GM19351 (cell line): ENCODE results near the gene NDUFA13.

Experiments
- ATAC-seq: cut with Tn5 transposase; IDR thresholded peaks from one replicate; pipeline ENCODE4 v1.9.1; 2021; ENCODE audit warnings: mild to moderate bottlenecking, moderate library complexity; ENCODE audit not compliant: unreplicated experiment

NDUFA13 gene

DNA sequence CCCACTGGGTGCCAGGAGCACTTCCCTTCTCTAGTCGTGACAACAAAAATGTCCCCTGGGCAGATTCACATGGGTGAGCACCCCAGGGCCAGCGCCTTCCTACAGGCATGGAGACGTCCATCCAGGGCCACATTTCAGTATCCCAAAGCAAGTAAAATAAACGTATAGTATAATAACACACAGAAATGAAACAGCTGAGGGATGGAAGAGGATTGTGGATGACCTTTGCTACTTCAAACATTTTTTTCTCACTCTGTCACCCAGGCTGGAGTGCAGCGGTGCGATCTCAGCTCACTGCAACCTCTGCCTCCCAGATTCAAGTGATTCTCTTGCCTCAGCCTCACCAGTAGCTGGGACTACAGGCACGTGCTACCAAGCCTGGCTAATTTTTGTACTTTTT, 50.3 kb downstream of the NDUFA13 start:
- no peak for ATAC-seq

DNA sequence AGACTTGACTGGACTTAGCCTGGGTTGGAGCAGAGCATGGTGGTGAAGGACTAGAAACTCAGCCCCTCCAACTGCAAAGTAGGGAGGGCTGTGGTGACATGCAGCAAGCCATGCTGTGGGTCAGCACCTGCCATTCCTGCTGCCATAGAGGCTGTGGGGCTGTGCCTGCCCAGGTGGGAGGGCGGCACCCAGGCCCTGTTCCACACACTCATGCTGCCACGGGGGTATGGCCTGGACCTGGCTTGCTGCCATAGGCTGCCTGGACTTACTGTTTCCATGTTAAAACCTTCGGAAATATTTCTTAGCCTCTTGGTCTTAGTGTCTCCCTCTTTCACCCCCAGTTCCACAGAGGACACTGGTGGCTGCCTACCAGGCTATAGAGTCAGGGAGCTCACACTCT, 51.4 kb downstream of the NDUFA13 start:
- ATAC-seq = no peak

DNA sequence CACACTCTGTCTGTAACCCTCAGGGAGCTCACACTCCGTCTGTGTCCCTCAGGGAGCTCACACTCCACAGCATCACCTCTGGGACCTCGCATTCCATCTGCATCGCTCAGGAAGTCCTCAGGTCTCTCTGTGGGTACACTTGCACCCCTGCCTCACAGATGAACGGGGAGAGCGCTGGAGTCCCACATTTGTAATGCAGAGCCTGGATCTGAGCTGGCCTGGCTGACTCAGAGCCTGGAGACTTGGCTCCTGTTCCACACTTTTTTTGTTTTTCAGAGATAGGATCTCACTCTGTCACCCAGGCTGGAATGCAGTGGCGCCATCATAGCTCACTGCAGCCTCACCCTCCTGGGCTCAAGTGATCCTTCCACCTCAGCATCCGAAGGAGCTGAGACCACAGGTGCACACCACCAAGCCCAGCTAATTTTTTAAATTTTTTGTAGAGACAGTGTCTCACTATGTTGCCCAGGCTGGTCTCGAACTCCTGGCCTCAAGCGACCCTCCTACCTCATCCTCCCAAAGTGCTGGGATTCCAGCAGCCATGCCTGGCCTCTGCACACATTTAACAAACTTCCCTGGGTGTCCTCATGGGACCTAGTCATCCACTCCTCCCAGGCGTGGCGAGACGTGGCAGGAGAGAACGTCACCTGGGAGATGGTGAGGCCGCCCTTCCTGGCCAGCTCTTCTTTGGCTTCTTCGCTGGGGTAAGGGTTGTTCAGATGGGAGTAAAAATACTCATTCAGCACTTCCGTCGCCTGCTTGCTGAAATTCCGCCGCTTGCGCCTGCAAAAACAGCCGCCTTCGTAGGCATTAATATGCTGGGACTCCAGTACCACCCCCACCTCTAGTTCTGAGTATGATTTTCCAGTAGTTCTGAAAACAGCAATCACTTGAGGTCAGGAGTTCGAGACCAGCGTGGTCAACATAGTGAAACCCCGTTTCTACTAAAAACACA, 53.1 kb downstream of the NDUFA13 start:
- no peak for ATAC-seq

DNA sequence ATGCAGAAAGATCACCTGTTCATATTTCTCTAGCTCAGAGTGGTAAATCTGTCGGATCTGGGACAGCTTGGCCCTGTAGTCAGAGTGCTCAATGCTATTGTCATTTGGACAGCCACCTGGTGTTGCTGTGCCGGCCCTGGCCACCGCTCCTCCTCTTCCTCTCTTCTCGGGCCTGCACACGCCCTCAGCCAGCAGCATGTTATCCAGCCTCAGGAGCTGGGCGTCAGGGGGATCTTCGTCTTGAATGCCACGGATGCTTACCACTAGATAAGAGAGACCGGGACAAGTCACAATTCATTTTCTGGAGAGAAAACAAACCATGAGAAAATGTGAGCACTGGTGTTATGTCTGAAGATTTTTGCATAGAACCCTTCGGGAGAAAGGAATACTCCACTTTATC, 54.5 kb downstream of the NDUFA13 start:
- no peak for ATAC-seq

DNA sequence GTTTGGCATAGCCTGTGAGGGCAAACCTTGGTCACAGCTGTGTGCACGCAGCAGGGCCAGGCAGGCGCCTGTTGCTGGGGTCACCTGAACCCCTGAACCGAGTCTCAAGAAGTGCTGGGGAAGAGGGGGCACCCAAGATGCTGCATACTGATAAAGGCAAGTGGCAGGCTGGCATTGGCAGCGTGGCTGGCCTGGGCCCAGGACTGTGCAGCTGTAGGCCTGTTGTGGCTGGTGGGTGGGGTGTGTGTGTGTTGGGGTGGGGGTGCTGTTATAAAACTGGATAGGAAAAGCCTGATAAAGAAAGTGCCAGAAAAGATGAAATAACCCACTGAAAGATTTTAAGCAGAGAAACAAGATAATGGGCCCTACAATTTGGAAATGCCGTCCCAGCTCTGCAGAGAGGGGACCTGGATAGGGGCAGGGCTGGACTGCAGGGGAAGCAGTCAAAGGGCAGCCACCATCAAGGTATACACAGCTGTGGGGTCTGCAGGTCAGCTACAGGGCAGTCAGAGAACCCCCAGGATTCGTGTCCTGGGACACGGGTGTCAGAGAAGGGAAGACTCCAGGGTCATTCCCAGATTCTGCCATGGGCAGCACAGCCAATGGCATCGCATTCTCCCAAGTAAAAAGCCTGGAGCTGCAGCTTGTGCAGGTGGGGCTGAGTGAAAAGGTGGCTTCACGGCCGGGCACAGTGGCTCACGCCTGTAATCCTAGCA, 55.2 kb downstream of the NDUFA13 start:
- no peak for ATAC-seq

DNA sequence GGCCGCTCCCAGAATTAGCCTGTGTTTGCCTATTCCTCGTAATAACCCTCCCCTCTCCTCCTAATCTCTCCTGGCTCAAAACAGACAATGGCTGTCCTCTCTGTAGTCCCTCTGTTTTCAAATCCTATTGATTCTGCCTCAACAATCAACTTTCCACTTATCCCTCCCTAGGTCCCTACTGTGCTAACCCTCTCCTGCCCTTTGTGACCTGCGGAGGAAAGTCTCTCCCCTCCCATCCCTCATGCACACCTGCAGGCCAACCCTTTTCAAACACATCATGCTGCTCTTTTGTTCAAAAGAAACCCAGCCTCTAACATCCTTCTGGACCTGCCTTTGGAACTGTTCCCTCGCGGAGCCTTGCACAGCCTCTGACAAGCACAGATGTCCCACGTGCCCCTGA, 59.4 kb downstream of the NDUFA13 start:
- ATAC-seq = no peak
